Measurements from ENCODE around the gene GRIP1.

The GRIP1 gene

DNA sequence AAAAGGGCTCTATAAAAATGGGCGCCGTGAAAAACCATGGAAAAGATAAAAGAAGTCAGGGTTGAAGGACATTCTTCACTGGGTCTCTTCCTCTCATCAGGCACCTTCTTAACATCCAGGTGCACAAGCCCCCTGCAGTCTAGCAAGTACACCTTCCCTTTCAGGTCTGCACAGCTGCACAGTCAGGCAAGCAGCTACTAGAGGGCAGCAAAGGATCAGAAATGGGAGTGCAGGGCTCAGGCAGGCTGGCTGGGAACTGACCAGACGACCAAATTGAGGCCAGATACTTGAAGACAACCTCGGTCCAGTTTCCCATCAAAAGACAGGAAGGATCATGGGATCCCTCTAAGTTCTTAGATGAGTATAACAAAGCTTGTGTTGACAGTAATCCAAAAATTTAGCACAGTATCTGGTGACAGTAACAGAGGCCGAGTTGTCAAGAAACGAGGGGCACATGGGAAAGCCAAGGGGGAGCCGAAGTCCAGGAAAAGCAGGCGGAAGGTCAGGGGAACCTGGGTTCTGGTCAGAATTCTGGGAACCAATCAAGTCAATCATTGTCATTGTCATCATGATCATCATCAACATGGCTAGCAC lies 10.1 kb upstream of the GRIP1 start:
- Histone ChIP-seq H3K27me3 (ENCODE audit: control insufficient read depth in 1 of 2, insufficient read depth in 2 of 2, low read length in 2 of 2) (no peaks in the 10 kb centered on the region), H3K4me1 (ENCODE audit: control insufficient read depth, insufficient read depth, low read length) (no peaks in the 10 kb centered on the region), H3K9me3 (ENCODE audit: control insufficient read depth in 2 of 2, low read length in 2 of 2) (no peaks in the 10 kb centered on the region), H3K36me3 (ENCODE audit: control insufficient read depth in 2 of 2, insufficient read depth in 2 of 2, low read length in 2 of 2) (no peaks in the 10 kb centered on the region), H3K27ac (ENCODE audit: low read length) (no peak overlapping the region), H3K4me3 (ENCODE audit: low read length in 2 of 2) (no peak overlapping the region), H3K9ac (ENCODE audit: low read length in 2 of 2) (no peak overlapping the region)

DNA sequence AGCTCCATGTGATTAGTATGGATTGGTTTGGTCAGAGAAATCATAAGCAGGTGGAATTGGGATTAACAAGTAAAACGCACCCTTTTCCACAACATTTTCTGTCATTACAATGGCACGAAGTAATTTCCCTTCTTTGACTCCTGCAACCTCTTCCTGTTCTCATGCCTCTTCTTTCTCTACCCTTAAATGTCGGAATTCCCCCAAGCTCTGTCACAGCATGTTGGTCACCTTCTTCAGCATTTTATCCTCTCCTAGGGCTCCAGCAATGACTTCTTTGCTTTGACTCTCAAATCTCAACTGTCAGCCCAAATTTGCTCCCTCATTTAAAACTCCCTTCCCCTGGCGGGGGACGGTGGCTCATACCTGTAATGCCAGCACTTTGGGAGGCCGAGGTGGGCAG lies 5.3 kb upstream of the GRIP1 start:
- H3K27me3 ChIP-seq (ENCODE audit: control insufficient read depth in 1 of 2, insufficient read depth in 2 of 2, low read length in 2 of 2) = no peaks in the 10 kb centered on the region
- H3K9me3 ChIP-seq (ENCODE audit: control insufficient read depth in 2 of 2, low read length in 2 of 2) = no peaks in the 10 kb centered on the region
- H3K4me1 ChIP-seq (ENCODE audit: control insufficient read depth, insufficient read depth, low read length) = no peaks in the 10 kb centered on the region
- no peaks in the 10 kb centered on the region for H3K36me3 ChIP-seq (ENCODE audit: control insufficient read depth in 2 of 2, insufficient read depth in 2 of 2, low read length in 2 of 2)
- H3K4me3 ChIP-seq (ENCODE audit: low read length in 2 of 2) = no peak overlapping the region
- H3K27ac ChIP-seq (ENCODE audit: low read length) = no peak overlapping the region
- H3K9ac ChIP-seq (ENCODE audit: low read length in 2 of 2) = no peak overlapping the region

DNA sequence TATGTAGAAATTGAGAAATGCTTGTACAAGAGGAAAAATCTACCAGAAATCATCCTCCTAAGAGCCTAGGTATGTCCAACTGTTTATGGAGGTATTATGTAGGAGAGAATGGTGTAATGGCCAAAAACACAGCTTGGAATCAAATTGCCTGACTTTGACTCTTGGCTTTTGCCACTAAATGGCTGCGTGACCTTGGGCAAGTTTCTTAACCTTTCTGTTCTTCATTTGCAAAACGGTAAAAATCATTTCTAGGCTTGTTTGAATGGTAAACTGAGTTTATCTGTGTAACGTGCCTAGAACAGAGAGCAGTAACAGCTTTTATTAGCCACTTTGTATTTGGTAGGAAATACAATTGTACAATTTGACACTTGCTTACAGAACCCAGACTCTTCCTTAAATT lies 4.9 kb upstream of the GRIP1 start:
- no peak overlapping the region for H3K9ac ChIP-seq (ENCODE audit: low read length in 2 of 2)
- peaks cover 0 to 2% of the 10 kb centered on the region in 2 donors for H3K27me3 ChIP-seq (ENCODE audit: control insufficient read depth in 1 of 2, insufficient read depth in 2 of 2, low read length in 2 of 2)
- H3K4me1 ChIP-seq (ENCODE audit: control insufficient read depth, insufficient read depth, low read length) = no peaks in the 10 kb centered on the region
- no peaks in the 10 kb centered on the region for H3K36me3 ChIP-seq (ENCODE audit: control insufficient read depth in 2 of 2, insufficient read depth in 2 of 2, low read length in 2 of 2)
- H3K27ac ChIP-seq (ENCODE audit: low read length) = no peak overlapping the region
- no peaks in the 10 kb centered on the region for H3K9me3 ChIP-seq (ENCODE audit: control insufficient read depth in 2 of 2, low read length in 2 of 2)
- H3K4me3 ChIP-seq (ENCODE audit: low read length in 2 of 2) = no peak overlapping the region

DNA sequence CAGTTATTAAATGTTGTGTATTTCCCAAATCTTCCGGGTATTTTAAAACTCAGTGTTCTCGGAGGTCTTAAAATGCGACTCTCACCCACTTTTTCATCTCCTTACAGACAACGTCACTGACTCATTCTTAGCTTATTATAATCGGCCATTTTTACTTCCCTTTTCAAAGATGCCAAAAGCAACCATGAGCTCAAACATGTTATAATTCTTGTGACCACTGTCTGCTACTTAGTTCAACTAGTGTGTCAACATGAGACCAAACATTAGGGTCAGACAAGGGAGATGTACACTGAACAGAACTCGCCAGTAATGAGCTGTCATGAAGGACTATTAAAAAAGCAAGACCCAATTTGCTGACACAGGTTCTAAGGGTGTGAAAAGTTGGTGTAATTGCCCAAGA lies 4.2 kb upstream of the GRIP1 start:
- H3K27ac ChIP-seq (ENCODE audit: low read length) = no peak overlapping the region
- H3K36me3 ChIP-seq (ENCODE audit: control insufficient read depth in 2 of 2, insufficient read depth in 2 of 2, low read length in 2 of 2) = no peaks in the 10 kb centered on the region
- no peaks in the 10 kb centered on the region for H3K9me3 ChIP-seq (ENCODE audit: control insufficient read depth in 2 of 2, low read length in 2 of 2)
- H3K27me3 ChIP-seq (ENCODE audit: control insufficient read depth in 1 of 2, insufficient read depth in 2 of 2, low read length in 2 of 2) = peaks cover 0 to 4% of the 10 kb centered on the region in 2 donors
- no peak overlapping the region for H3K4me3 ChIP-seq (ENCODE audit: low read length in 2 of 2)
- no peaks in the 10 kb centered on the region for H3K4me1 ChIP-seq (ENCODE audit: control insufficient read depth, insufficient read depth, low read length)
- no peak overlapping the region for H3K9ac ChIP-seq (ENCODE audit: low read length in 2 of 2)

DNA sequence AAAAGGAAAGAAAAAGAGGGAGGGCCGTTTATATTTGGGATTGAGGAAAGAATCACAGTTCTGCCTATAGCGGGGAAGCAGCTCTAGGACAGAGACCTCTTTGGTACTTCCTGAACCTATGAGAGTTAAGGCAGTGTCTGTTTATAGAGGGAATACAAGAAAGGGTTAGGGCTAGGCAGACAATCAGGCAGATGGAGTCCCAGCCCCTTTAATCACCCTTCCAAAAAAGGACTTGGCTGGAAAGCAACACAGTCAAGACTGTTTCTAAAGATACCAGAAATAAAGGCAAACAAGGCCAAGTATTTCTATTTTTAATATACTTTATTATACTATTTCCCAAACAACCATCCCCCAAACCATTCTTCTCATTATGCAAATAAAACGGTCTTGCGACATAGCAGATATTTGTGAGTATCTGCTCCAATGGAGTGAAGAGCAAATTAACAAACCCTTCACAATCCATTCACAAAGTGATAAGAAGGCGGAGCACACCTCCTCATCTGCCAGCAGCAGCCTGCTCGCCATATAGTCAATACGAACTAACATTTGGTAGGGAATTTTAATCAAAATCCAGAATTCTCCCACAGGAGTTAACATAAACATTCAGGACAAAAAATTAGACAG lies 697 bp upstream of the GRIP1 start:
- H3K9ac ChIP-seq (ENCODE audit: low read length in 2 of 2) = no peak overlapping the region
- peak overlapping the region in 1 of 2 donors; percentile 52 for H3K4me3 ChIP-seq (ENCODE audit: low read length in 2 of 2)
- no peaks in the 10 kb centered on the region for H3K9me3 ChIP-seq (ENCODE audit: control insufficient read depth in 2 of 2, low read length in 2 of 2)
- H3K4me1 ChIP-seq (ENCODE audit: control insufficient read depth, insufficient read depth, low read length) = no peaks in the 10 kb centered on the region
- no peak overlapping the region for H3K27ac ChIP-seq (ENCODE audit: low read length)
- H3K36me3 ChIP-seq (ENCODE audit: control insufficient read depth in 2 of 2, insufficient read depth in 2 of 2, low read length in 2 of 2) = no peaks in the 10 kb centered on the region
- H3K27me3 ChIP-seq (ENCODE audit: control insufficient read depth in 1 of 2, insufficient read depth in 2 of 2, low read length in 2 of 2) = peaks cover 0 to 4% of the 10 kb centered on the region in 2 donors

DNA sequence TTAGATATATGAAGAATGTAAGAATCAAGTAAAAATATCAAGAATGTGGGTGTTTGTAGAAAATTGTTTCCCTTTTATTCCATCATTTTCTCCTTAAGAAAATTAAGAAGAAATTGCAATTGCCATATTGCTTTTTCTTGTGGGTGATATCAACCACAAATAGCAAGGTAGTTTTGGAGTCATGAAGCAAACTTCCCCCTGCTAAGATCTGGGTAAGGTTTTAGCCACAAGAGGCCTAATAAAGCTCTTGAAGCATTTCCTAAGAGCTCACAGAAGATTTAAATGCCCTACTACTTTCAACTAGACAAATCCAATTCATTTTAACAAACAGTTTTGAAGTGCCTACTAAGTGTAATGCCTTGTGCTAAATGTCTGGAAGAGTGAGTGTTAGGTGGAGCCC lies 2.6 kb downstream of the GRIP1 start:
- Histone ChIP-seq H3K27ac (ENCODE audit: low read length) (no peak overlapping the region), H3K36me3 (ENCODE audit: control insufficient read depth in 2 of 2, insufficient read depth in 2 of 2, low read length in 2 of 2) (no peaks in the 10 kb centered on the region), H3K4me1 (ENCODE audit: control insufficient read depth, insufficient read depth, low read length) (no peaks in the 10 kb centered on the region), H3K4me3 (ENCODE audit: low read length in 2 of 2) (no peak overlapping the region), H3K9me3 (ENCODE audit: control insufficient read depth in 2 of 2, low read length in 2 of 2) (no peaks in the 10 kb centered on the region), H3K27me3 (ENCODE audit: control insufficient read depth in 1 of 2, insufficient read depth in 2 of 2, low read length in 2 of 2) (peaks cover 0 to 4% of the 10 kb centered on the region in 2 donors), H3K9ac (ENCODE audit: low read length in 2 of 2) (no peak overlapping the region)

DNA sequence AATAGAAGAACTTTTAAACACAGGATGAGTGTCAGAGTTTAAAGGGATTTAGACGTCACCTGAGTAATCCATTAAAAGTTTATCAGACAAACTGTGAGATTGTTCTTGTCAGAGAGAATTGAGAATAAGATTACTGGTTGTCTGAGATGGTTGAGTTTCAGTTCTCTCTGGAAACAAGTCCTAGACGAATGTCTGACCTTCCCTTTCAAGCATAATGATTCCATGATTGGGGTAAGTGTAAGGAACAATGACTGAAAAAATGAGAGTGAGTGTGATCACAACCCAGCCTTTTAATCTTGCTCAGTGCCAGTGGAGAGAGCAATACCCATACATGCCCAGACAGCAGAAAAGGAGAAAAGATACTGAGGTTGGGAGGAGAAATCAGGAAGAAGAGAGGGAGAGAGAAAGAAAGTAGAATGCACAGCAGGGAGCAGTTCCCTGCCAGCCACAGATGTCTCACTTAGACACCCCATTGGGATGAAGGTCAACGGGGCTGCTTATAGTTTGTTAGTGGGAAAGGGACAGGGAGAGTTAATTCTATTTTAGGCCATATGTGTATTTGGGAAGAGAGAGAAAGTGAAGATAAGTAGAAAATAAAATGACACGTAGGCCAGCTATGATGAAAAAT lies 4.3 kb downstream of the GRIP1 start:
- Histone ChIP-seq H3K9ac (ENCODE audit: low read length in 2 of 2) (no peak overlapping the region), H3K9me3 (ENCODE audit: control insufficient read depth in 2 of 2, low read length in 2 of 2) (no peaks in the 10 kb centered on the region), H3K4me3 (ENCODE audit: low read length in 2 of 2) (no peak overlapping the region), H3K4me1 (ENCODE audit: control insufficient read depth, insufficient read depth, low read length) (no peaks in the 10 kb centered on the region), H3K36me3 (ENCODE audit: control insufficient read depth in 2 of 2, insufficient read depth in 2 of 2, low read length in 2 of 2) (no peaks in the 10 kb centered on the region), H3K27me3 (ENCODE audit: control insufficient read depth in 1 of 2, insufficient read depth in 2 of 2, low read length in 2 of 2) (peaks cover 0 to 4% of the 10 kb centered on the region in 2 donors), H3K27ac (ENCODE audit: low read length) (no peak overlapping the region)

DNA sequence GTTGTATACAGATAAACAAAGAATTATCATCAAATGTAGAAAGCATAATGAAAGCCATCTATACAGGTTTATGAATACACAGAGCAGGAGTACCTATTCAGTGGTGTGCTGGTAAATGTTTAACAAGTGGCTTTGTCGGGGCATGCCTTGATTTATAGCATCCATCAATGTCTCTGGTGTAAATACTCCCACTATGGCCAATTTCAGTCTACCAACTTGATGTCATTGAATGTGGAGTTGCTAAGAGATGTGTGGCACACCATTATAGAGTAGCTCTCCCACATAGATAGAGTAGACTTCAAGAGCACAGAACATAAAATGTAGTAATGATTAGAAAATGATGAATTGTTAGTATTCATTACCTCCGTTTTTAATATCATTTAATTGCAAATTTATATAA lies 9.3 kb downstream of the GRIP1 start:
- Histone ChIP-seq H3K27me3 (ENCODE audit: control insufficient read depth in 1 of 2, insufficient read depth in 2 of 2, low read length in 2 of 2) (no peaks in the 10 kb centered on the region), H3K4me1 (ENCODE audit: control insufficient read depth, insufficient read depth, low read length) (no peaks in the 10 kb centered on the region), H3K27ac (ENCODE audit: low read length) (no peak overlapping the region), H3K9ac (ENCODE audit: low read length in 2 of 2) (no peak overlapping the region), H3K9me3 (ENCODE audit: control insufficient read depth in 2 of 2, low read length in 2 of 2) (no peaks in the 10 kb centered on the region), H3K4me3 (ENCODE audit: low read length in 2 of 2) (no peak overlapping the region), H3K36me3 (ENCODE audit: control insufficient read depth in 2 of 2, insufficient read depth in 2 of 2, low read length in 2 of 2) (no peaks in the 10 kb centered on the region)

DNA sequence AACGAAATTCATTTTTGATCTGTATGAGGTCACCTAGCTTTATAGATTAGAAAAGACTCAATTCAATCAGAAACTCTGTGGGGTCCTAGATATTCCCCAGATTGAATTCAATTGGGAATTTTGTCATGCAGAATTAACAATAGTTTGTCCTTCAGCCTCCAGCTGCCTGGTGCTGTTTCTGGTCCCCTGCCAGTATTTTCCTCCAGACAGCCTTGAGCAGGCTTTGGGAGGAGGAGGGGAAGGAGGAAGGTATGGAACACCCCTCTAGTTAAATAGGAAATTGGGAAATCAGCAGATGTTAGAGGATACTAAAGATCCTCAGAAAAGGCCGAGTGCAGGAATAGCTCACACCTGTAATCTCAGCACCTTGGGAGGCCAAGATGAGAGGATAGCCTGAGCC lies 10.6 kb downstream of the GRIP1 start:
- H3K4me1 ChIP-seq (ENCODE audit: control insufficient read depth, insufficient read depth, low read length) = no peaks in the 10 kb centered on the region
- H3K9me3 ChIP-seq (ENCODE audit: control insufficient read depth in 2 of 2, low read length in 2 of 2) = no peaks in the 10 kb centered on the region
- H3K9ac ChIP-seq (ENCODE audit: low read length in 2 of 2) = no peak overlapping the region
- H3K4me3 ChIP-seq (ENCODE audit: low read length in 2 of 2) = no peak overlapping the region
- H3K27ac ChIP-seq (ENCODE audit: low read length) = no peak overlapping the region
- no peaks in the 10 kb centered on the region for H3K27me3 ChIP-seq (ENCODE audit: control insufficient read depth in 1 of 2, insufficient read depth in 2 of 2, low read length in 2 of 2)
- no peaks in the 10 kb centered on the region for H3K36me3 ChIP-seq (ENCODE audit: control insufficient read depth in 2 of 2, insufficient read depth in 2 of 2, low read length in 2 of 2)

DNA sequence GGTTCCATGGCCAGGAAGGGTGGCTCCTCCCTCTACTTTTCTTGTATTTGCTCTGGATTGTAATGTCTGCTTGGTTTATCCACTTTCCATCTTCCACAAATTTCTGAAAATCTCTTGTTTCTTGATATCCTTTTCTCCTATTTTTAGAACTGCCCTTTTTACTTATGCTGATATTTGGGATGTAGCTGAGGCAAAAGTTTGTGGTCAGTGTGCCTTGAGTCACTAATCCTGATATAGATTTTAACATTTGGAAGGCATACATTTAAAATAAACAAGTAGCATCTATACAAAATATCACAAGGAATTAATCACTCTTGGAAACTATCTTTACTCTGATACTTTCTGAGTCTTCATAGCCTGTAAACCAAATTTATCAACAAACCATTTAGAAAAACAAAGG lies 11.0 kb downstream of the GRIP1 start:
- H3K4me3 ChIP-seq (ENCODE audit: low read length in 2 of 2) = no peak overlapping the region
- H3K9me3 ChIP-seq (ENCODE audit: control insufficient read depth in 2 of 2, low read length in 2 of 2) = no peaks in the 10 kb centered on the region
- H3K27ac ChIP-seq (ENCODE audit: low read length) = no peak overlapping the region
- H3K9ac ChIP-seq (ENCODE audit: low read length in 2 of 2) = no peak overlapping the region
- H3K27me3 ChIP-seq (ENCODE audit: control insufficient read depth in 1 of 2, insufficient read depth in 2 of 2, low read length in 2 of 2) = no peaks in the 10 kb centered on the region
- H3K36me3 ChIP-seq (ENCODE audit: control insufficient read depth in 2 of 2, insufficient read depth in 2 of 2, low read length in 2 of 2) = no peaks in the 10 kb centered on the region
- no peaks in the 10 kb centered on the region for H3K4me1 ChIP-seq (ENCODE audit: control insufficient read depth, insufficient read depth, low read length)

DNA sequence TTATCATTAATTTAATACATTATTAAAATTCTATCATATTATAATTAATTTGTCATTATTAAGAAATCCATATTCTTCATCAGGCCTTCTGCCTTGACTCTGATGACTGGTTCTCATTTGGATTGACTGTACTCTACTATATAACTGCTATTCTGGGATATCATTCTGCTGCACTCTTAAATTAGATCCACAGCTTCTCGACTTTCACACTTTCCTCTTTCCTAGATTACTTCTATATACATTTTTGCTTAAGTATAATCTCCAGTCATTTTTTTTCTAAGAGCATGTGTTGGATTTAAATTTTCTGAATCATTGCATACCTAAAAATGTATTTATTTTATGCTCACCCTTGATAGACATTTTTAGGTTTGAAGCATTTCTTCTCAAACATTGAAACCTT lies 12.4 kb downstream of the GRIP1 start:
- Histone ChIP-seq H3K9me3 (ENCODE audit: control insufficient read depth in 2 of 2, low read length in 2 of 2) (no peaks in the 10 kb centered on the region), H3K36me3 (ENCODE audit: control insufficient read depth in 2 of 2, insufficient read depth in 2 of 2, low read length in 2 of 2) (no peaks in the 10 kb centered on the region), H3K27me3 (ENCODE audit: control insufficient read depth in 1 of 2, insufficient read depth in 2 of 2, low read length in 2 of 2) (no peaks in the 10 kb centered on the region), H3K27ac (ENCODE audit: low read length) (no peak overlapping the region), H3K4me1 (ENCODE audit: control insufficient read depth, insufficient read depth, low read length) (no peaks in the 10 kb centered on the region), H3K4me3 (ENCODE audit: low read length in 2 of 2) (no peak overlapping the region), H3K9ac (ENCODE audit: low read length in 2 of 2) (no peak overlapping the region)
